DOHH2 (cell line): ENCODE data around the gene SLC15A5.

Experiments
- H3F3A ChIP-seq: fragments of 200-600 bp; sonication (generic), shearing (Covaris generic); 2 replicates; pipeline ENCODE4 v1.6.0; 2016; ENCODE audit warnings: antibody characterized with exemption, mild to moderate bottlenecking; ENCODE audit not compliant: control insufficient read depth, insufficient read depth
- H3K27ac ChIP-seq: fragments of 200-600 bp; sonication (generic); 2 replicates; pipeline ENCODE4 v1.5.1; 2014; ENCODE audit warnings: low read depth, mild to moderate bottlenecking, low read length, moderate library complexity
- H3K27me3 ChIP-seq: fragments of 200-600 bp; sonication (generic); 2 replicates; pipeline ENCODE4 v1.6.1; 2014; ENCODE audit warnings: mild to moderate bottlenecking, low read length, mixed read lengths; ENCODE audit not compliant: control insufficient read depth
- H3K36me3 ChIP-seq: fragments of 200-600 bp; sonication (generic); 2 replicates; pipeline ENCODE4 v1.6.1; 2014; ENCODE audit warnings: mild to moderate bottlenecking, low read length, moderate library complexity, mixed read lengths; ENCODE audit not compliant: control insufficient read depth
- H3K4me1 ChIP-seq: fragments of 200-600 bp; sonication (generic); 2 replicates; pipeline ENCODE4 v1.6.1; 2014; ENCODE audit warnings: mild to moderate bottlenecking, low read length, mixed read lengths; ENCODE audit not compliant: control insufficient read depth
- H3K4me2 ChIP-seq: fragments of 200-600 bp; sonication (generic); 2 replicates; pipeline ENCODE4 v1.6.0; 2014; ENCODE audit warnings: mild to moderate bottlenecking, low read length, moderate library complexity
- H3K4me3 ChIP-seq: fragments of 200-600 bp; sonication (generic); 2 replicates; pipeline ENCODE4 v1.5.1; 2014; ENCODE audit warnings: mild to moderate bottlenecking, low read length, mixed read lengths
- H3K79me2 ChIP-seq: fragments of 200-600 bp; sonication (generic); 2 replicates; pipeline ENCODE4 v1.6.1; 2014; ENCODE audit warnings: mild to moderate bottlenecking, low read length, mixed read lengths; ENCODE audit not compliant: control insufficient read depth
- H3K9me2 ChIP-seq: fragments of 200-600 bp; sonication (generic); replicated peaks from 2 replicates; pipeline ENCODE4 v1.6.1; 2014; ENCODE audit warnings: mild to moderate bottlenecking, low read length, mixed read lengths; ENCODE audit not compliant: control insufficient read depth
- H3K9me3 ChIP-seq: fragments of 200-600 bp; sonication (generic); 2 replicates; pipeline ENCODE4 v1.6.1; 2014; ENCODE audit warnings: antibody characterized with exemption, low read length, mixed read lengths; ENCODE audit not compliant: control insufficient read depth, insufficient read depth
- H4K20me1 ChIP-seq: fragments of 200-600 bp; sonication (generic); 2 replicates; pipeline ENCODE4 v1.6.0; 2014; ENCODE audit warnings: low read depth, mild to moderate bottlenecking, antibody characterized with exemption, low read length, moderate library complexity; ENCODE audit not compliant: control insufficient read depth, insufficient read depth
- EZH2phosphoT487 ChIP-seq: fragments of 200-600 bp; sonication (generic); IDR thresholded peaks from 2 replicates; pipeline ENCODE4 v1.6.1; 2017; ENCODE audit warnings: borderline replicate concordance, mild to moderate bottlenecking, antibody characterized with exemption, low read length, moderate library complexity, mixed read lengths
- TF ChIP-seq, protein P1 (sequence below): fragments of 200-600 bp; sonication (generic); IDR thresholded peaks from one replicate; pipeline ENCODE4 v1.5.1; 2014; ENCODE audit warnings: antibody characterized with exemption, mild to moderate bottlenecking, low read depth, low read length; ENCODE audit not compliant: poor library complexity, severe bottlenecking

The SLC15A5 gene

DNA sequence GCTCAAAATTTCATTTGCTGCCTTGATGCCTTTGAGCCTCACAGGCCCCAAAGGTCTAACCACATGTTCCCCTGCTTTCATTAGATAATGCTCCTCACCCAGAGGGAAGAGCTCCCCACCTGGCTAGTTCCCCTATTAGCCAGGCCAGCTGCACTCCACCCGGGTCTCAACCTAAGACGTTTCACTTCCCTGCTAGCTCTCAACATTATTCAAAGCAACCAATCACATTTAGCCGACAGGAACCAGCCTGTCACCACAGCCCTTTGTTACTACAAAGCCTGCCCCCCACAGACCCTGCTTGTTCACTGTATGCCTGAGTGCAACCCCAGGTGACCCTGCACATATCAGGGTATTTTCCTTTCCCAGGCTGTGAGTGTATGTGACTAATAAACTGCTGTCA, 78.6 kb downstream of the SLC15A5 start:
- peak overlapping the region; percentile 31; the same call in 1 of the 2 replicates for H3K27ac ChIP-seq
- H3K4me2 ChIP-seq, result peak overlapping the region; percentile 12
- H4K20me1 ChIP-seq, result no peaks in the 10 kb centered on the region
- no peaks in the 10 kb centered on the region for H3K9me2 ChIP-seq
- H3F3A ChIP-seq, result no peaks in the 10 kb centered on the region
- H3K27me3 ChIP-seq, result no peaks in the 10 kb centered on the region
- H3K4me3 ChIP-seq, result 0 out of 2 replicates have a peak overlapping the region, but pooled peaks have one; percentile 4
- peaks cover 3% of the 10 kb centered on the region; the same call in 1 of the 2 replicates for H3K9me3 ChIP-seq
- TF ChIP-seq, protein P1, sequence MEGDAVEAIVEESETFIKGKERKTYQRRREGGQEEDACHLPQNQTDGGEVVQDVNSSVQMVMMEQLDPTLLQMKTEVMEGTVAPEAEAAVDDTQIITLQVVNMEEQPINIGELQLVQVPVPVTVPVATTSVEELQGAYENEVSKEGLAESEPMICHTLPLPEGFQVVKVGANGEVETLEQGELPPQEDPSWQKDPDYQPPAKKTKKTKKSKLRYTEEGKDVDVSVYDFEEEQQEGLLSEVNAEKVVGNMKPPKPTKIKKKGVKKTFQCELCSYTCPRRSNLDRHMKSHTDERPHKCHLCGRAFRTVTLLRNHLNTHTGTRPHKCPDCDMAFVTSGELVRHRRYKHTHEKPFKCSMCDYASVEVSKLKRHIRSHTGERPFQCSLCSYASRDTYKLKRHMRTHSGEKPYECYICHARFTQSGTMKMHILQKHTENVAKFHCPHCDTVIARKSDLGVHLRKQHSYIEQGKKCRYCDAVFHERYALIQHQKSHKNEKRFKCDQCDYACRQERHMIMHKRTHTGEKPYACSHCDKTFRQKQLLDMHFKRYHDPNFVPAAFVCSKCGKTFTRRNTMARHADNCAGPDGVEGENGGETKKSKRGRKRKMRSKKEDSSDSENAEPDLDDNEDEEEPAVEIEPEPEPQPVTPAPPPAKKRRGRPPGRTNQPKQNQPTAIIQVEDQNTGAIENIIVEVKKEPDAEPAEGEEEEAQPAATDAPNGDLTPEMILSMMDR, result no peak
- TF ChIP-seq EZH2phosphoT487, result no peak
- peaks cover 12% of the 10 kb centered on the region for H3K4me1 ChIP-seq
- peaks cover 8% of the 10 kb centered on the region; the same call in 1 of the 2 replicates for H3K36me3 ChIP-seq
- H3K79me2 ChIP-seq, result no peaks in the 10 kb centered on the region

DNA sequence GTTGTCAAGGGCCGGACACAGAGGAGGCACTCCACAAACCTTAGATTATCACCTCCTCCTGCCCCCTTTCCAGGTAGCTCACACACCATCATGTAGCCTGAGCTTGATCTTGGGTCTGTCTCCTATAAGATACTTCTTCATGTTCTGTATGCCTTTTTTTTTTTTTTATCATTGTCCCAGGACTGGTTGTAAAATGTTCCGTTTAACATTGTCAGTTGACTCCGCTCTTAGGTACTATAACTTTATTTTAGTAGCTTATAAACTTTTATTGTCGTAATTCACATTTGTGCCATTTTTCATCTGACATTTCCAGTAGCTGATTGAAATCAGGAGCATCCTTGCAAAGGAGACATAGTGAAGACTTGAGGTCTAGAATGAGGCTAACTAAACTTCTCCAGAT, 79.9 kb downstream of the SLC15A5 start:
- peaks cover 8% of the 10 kb centered on the region; the same call in 1 of the 2 replicates for H3K36me3 ChIP-seq
- TF ChIP-seq EZH2phosphoT487, result no peak
- TF ChIP-seq, protein P1, result no peak
- H3K4me2 ChIP-seq, result no peak overlapping the region
- H3K4me3 ChIP-seq, result no peak overlapping the region
- no peaks in the 10 kb centered on the region for H4K20me1 ChIP-seq
- H3K4me1 ChIP-seq, result peaks cover 12% of the 10 kb centered on the region
- H3K27ac ChIP-seq, result no peak overlapping the region
- H3F3A ChIP-seq, result no peaks in the 10 kb centered on the region
- peaks cover 3% of the 10 kb centered on the region; the same call in 1 of the 2 replicates for H3K9me3 ChIP-seq
- H3K27me3 ChIP-seq, result no peaks in the 10 kb centered on the region
- no peaks in the 10 kb centered on the region for H3K79me2 ChIP-seq
- H3K9me2 ChIP-seq, result no peaks in the 10 kb centered on the region

DNA sequence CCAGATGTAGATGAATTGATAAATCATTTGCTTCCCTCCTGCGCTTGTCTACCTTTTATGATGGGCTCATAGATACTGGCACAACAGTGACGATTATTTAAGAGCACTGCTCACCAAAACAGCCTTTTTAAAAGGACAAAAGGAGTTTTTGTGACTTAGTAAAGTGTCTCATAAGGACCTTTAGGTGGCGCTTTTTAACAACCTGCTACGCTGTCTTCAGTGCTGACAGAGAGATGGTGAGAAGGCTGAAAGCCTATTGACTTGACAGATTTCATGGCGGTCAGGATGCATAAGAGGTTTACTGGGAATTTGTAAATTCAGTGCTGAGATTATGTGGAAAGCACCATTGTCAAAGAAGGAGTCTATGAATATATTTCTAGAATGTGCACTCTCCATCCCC, 87.6 kb downstream of the SLC15A5 start:
- H4K20me1 ChIP-seq, result no peaks in the 10 kb centered on the region
- H3K27me3 ChIP-seq, result no peaks in the 10 kb centered on the region
- no peak overlapping the region for H3K27ac ChIP-seq
- H3K36me3 ChIP-seq, result no peaks in the 10 kb centered on the region
- no peaks in the 10 kb centered on the region for H3K9me2 ChIP-seq
- H3K9me3 ChIP-seq, result no peaks in the 10 kb centered on the region
- no peak overlapping the region for H3K4me2 ChIP-seq
- no peaks in the 10 kb centered on the region for H3F3A ChIP-seq
- no peak overlapping the region for H3K4me3 ChIP-seq
- no peaks in the 10 kb centered on the region for H3K4me1 ChIP-seq
- TF ChIP-seq, protein P1, result peak; percentile 54
- no peak for TF ChIP-seq EZH2phosphoT487
- H3K79me2 ChIP-seq, result no peaks in the 10 kb centered on the region

DNA sequence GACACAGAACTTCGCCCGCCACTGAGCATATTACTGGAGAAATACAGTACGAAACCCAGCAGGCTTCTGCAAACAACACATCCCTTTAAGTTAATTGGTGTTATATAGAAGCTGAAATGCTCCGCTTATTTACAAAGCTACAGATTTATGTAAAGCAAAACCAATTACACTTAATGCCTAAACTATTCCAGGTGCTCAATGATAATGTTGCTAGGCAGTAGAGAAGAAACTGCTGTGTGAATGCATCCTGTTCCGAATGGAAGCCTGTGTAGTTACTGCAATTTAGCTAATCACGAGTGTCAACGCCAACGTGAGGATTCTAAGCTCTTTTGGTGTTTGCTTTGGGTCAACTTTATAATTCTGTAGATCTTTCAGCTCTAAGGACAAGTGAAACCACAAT, 89.8 kb downstream of the SLC15A5 start:
- Histone ChIP-seq H3K9me3 (no peaks in the 10 kb centered on the region), H3F3A (no peaks in the 10 kb centered on the region), H4K20me1 (no peaks in the 10 kb centered on the region), H3K36me3 (no peaks in the 10 kb centered on the region), H3K4me2 (no peak overlapping the region), H3K27ac (no peak overlapping the region), H3K4me1 (no peaks in the 10 kb centered on the region), H3K4me3 (no peak overlapping the region), H3K79me2 (no peaks in the 10 kb centered on the region), H3K27me3 (no peaks in the 10 kb centered on the region), H3K9me2 (no peaks in the 10 kb centered on the region)
- TF ChIP-seq, protein P1, result no peak
- TF ChIP-seq EZH2phosphoT487, result no peak
